Measurements from ENCODE around the gene SLC13A2.

GRCh38 chr17:28472871-28473497 lies 460 bp upstream of the SLC13A2 start:
- no peak for TF ChIP-seq SUZ12 (IDR thresholded peaks at IDR 0.05; ENCODE audit: extremely low read depth, insufficient read depth, insufficient read length)
- TF ChIP-seq YY1 (IDR thresholded peaks at IDR 0.05; ENCODE audit: insufficient read depth, insufficient read length), result no peak
